H1 (cell line): ENCODE data around the gene BLTP3B. TPM values are rescaled to one million over a fixed set of nuclear protein-coding genes. Genes with fewer than 3 reads are reported as not detected.

Experiments
- NANOG ChIP-seq: IDR thresholded peaks from 2 replicates; pipeline ENCODE4 v1.6.1; 2011; ENCODE audit warnings: low read length, low read depth, mild to moderate bottlenecking, inconsistent platforms; ENCODE audit not compliant: insufficient read depth, poor library complexity, severe bottlenecking
- polyA plus RNA-seq, 7 experiments: library from polyadenylated mRNA; depleted of rRNA in 3 of 7; stranded (reverse) in 5 of 7; unstranded in 2 of 7; fragments of >200 nt in 5 of 7; fragments of 200-250 nt in 2 of 7; gene quantifications; 1 replicate in 5 of 7; 2 replicates in 1 of 7; 4 replicates in 1 of 7; pipeline versions ENCODE4 v1.2.1 to v1.2.3, GENCODE V29; 2011 to 2013; ENCODE audit warnings: missing spikeins in 2 of 7, mixed read lengths in 2 of 7
- total RNA-seq: library from RNA; stranded (reverse); fragmentation: NEBNext Ultra II Directional; extraction: Animal tissue kit (Norgen Biotek cat#: 25700); gene quantifications from 2 replicates; pipeline ENCODE4 v1.2.1, GENCODE V29; 2021

Gene BLTP3B
- total and polyA plus RNA-seq, 2 of the 8 experiments (the other 6 are each of a cell fraction or from before 2014, with no cell fraction given) = 7.0 to 28.6 TPM

- TF ChIP-seq NANOG = no peak
- TF ChIP-seq, all 59 proteins: peak for 0
Observed at GRCh38 chr12:100168562-100168961, 25.9 kb upstream of the BLTP3B start (continued).
